ENCODE data around the gene KCNQ5.

The KCNQ5 gene

DNA sequence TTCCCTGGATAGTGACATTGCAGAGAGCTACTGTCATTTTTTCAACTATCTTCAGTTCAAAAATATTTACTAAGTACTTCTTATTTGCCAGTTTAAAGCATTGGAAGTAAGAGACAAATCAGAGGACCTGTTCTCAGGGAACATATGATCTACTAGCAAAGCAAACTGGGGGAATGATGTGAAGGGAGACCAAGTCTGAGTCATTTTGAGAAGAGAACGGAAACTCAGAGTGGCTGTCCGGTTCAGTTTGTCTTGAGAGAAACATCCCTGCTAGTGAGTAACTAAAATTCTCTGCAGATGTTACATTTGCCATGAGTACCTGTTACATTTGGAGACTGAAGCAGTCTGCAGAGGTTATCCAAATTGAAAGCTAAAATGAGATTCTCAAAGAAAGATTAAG, 118.3 kb downstream of the KCNQ5 start:
- no peaks in the 10 kb centered on the region for H3K27me3 Mint-ChIP-seq (ENCODE audit: low read depth, poor library complexity)
- no peak overlapping the region for H3K4me3 Mint-ChIP-seq
- TF ChIP-seq, protein P1, sequence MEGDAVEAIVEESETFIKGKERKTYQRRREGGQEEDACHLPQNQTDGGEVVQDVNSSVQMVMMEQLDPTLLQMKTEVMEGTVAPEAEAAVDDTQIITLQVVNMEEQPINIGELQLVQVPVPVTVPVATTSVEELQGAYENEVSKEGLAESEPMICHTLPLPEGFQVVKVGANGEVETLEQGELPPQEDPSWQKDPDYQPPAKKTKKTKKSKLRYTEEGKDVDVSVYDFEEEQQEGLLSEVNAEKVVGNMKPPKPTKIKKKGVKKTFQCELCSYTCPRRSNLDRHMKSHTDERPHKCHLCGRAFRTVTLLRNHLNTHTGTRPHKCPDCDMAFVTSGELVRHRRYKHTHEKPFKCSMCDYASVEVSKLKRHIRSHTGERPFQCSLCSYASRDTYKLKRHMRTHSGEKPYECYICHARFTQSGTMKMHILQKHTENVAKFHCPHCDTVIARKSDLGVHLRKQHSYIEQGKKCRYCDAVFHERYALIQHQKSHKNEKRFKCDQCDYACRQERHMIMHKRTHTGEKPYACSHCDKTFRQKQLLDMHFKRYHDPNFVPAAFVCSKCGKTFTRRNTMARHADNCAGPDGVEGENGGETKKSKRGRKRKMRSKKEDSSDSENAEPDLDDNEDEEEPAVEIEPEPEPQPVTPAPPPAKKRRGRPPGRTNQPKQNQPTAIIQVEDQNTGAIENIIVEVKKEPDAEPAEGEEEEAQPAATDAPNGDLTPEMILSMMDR (IDR thresholded peaks at IDR 0.05), result no peak
- no peak for DNase-seq
- no peak overlapping the region for H3K27ac Mint-ChIP-seq
- H3K4me1 Mint-ChIP-seq, result peaks cover 7% of the 10 kb centered on the region
- H3K9me3 Mint-ChIP-seq, result no peaks in the 10 kb centered on the region
- H3K36me3 Mint-ChIP-seq (ENCODE audit: low read depth), result no peaks in the 10 kb centered on the region

DNA sequence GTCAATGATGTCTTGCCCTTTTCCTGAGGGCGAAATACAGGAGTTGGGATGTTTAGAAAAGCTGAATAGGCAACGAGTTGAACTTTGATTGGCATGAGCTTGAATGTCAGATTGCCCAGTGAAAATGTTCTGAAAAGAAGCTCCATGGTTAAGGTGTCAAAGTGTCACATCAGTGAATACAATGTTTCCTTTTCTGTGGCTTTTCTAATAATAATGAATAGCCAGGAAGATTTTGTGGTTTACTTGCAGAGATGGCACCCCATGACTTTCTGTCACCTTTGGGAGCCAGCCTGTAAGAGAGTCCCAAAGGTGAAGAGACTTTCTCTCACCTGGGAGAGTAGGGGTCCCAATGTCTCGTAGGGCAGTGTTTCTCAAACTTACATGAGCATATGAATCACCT, 119.2 kb downstream of the KCNQ5 start:
- no peak overlapping the region for H3K4me3 Mint-ChIP-seq
- no peak for DNase-seq
- peak overlapping the region; percentile 14 for H3K27ac Mint-ChIP-seq
- no peaks in the 10 kb centered on the region for H3K27me3 Mint-ChIP-seq (ENCODE audit: low read depth, poor library complexity)
- peaks cover 16% of the 10 kb centered on the region for H3K4me1 Mint-ChIP-seq
- TF ChIP-seq, protein P1 (IDR thresholded peaks at IDR 0.05), result no peak
- H3K36me3 Mint-ChIP-seq (ENCODE audit: low read depth), result no peaks in the 10 kb centered on the region
- H3K9me3 Mint-ChIP-seq, result no peaks in the 10 kb centered on the region

DNA sequence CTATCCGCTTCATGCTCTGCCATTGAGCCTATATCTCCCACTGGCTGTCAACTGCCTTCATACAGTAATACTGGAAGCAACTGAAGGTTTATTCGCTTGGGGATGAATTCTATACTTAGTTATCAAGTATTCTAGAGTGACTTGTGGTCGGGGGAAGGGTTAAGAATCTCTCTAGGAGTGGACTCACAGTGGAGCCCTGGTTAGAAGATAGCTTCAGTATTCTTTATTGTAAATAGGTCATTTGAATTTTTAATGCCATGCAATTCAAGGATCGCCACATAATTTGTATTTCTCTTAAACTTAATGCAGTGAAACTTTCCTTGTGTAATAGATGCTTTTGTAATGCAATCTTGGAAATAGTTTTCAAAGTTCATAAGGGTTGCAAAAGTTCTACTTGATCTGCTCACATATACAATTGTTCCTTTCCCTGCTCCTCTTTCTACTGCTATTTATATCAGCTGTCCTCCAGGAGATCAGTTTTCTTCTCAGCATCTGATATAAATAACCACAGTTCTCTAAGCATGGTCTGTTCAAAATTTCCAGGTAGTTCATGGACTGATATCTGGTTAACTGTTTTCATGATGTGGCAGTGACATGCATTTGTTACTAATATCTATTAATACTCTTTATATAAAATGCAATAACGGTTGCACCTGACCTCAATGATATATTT, 120.3 kb downstream of the KCNQ5 start:
- no peak overlapping the region for H3K4me3 Mint-ChIP-seq

DNA sequence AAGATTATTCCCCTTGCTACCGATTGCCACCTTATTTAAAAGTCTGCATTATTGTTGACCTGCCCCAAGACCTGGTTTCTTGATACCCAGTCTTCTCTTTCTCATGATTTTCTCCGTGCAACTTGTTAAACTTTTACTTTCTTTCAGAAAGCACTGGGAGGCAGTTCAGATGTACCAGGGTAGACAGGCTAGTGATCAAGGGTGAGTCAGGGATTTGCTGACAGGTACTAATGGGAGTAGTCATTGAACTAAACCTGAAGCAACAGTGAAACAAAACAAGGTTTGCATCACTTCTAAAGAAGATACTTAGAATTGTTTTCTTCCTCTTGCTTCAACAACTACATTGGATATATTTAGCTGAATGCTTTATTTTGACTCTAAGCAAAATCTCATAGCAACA, 124.4 kb downstream of the KCNQ5 start:
- TF ChIP-seq, protein P1 (IDR thresholded peaks at IDR 0.05), result no peak
- no peak for DNase-seq
- no peaks in the 10 kb centered on the region for H3K27me3 Mint-ChIP-seq (ENCODE audit: low read depth, poor library complexity)
- no peaks in the 10 kb centered on the region for H3K9me3 Mint-ChIP-seq
- no peak overlapping the region for H3K27ac Mint-ChIP-seq
- H3K4me3 Mint-ChIP-seq, result no peak overlapping the region
- H3K4me1 Mint-ChIP-seq, result peaks cover 20% of the 10 kb centered on the region
- no peaks in the 10 kb centered on the region for H3K36me3 Mint-ChIP-seq (ENCODE audit: low read depth)

More for the DNA sequence above, 120.3 kb downstream of the KCNQ5 start:
- no peaks in the 10 kb centered on the region for H3K27me3 Mint-ChIP-seq (ENCODE audit: low read depth, poor library complexity)
- TF ChIP-seq, protein P1 (IDR thresholded peaks at IDR 0.05), result no peak
- H3K4me1 Mint-ChIP-seq, result peaks cover 20% of the 10 kb centered on the region
- no peaks in the 10 kb centered on the region for H3K36me3 Mint-ChIP-seq (ENCODE audit: low read depth)
- no peaks in the 10 kb centered on the region for H3K9me3 Mint-ChIP-seq
- DNase-seq, result no peak
- no peak overlapping the region for H3K27ac Mint-ChIP-seq

DNA sequence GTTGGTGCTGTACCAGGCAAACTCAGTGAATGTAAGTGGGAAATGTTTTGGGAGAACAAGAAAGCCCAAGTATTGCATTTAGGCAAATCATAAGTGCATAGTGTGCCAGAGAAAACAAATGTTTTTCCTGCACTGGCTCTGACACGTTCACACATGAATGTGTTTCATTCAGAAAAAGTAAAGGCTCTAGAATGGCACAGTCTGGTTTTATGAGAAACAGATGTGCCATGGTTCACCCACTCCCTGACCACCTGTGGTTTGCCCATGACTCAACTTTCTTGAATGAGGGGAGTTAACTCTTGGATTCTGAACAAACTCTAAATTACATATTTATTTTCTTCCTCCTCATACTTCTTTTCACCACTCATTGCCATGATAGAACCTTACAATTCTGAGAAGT, 126.9 kb downstream of the KCNQ5 start:
- Mint-ChIP-seq H3K4me3 (no peak overlapping the region), H3K9me3 (no peaks in the 10 kb centered on the region), H3K27me3 (ENCODE audit: low read depth, poor library complexity) (no peaks in the 10 kb centered on the region), H3K36me3 (ENCODE audit: low read depth) (no peaks in the 10 kb centered on the region), H3K4me1 (peaks cover 20% of the 10 kb centered on the region), H3K27ac (no peak overlapping the region)
- no peak for DNase-seq
- TF ChIP-seq, protein P1 (IDR thresholded peaks at IDR 0.05), result no peak

DNA sequence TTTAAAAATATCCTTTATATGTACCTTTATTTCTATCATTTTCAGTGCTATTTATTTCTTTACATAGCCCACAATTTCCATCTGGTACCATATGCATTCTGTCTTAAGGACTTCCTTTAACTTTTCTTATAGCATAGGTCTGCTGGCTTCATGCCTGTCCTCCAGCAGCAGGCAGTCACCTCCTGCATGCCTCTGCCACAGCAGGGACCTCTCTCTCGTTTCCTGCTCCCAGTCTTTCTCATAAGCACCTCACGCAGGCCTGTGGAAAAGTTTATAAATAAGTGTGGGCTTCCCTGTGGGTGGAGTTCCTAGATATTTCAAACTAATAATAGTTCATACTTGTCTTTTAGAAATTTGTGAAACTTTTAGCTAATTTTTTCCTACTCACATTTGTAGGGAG, 133.9 kb downstream of the KCNQ5 start:
- Mint-ChIP-seq H3K36me3 (ENCODE audit: low read depth) (no peaks in the 10 kb centered on the region), H3K4me1 (peaks cover 13% of the 10 kb centered on the region), H3K4me3 (no peak overlapping the region), H3K27ac (no peak overlapping the region), H3K9me3 (no peaks in the 10 kb centered on the region), H3K27me3 (ENCODE audit: low read depth, poor library complexity) (no peaks in the 10 kb centered on the region)
- TF ChIP-seq, protein P1 (IDR thresholded peaks at IDR 0.05), result no peak
- no peak for DNase-seq
